Smooth muscle cell (in vitro differentiated cells): ENCODE results near the gene BCL11B. TPM values are rescaled to one million over a fixed set of nuclear protein-coding genes. Genes with fewer than 3 reads are reported as not detected.

ENCODE experiments used
- DNase-seq: peaks from one replicate; lab custom pipeline; 2025; ENCODE audit not compliant: unreplicated experiment; lab: John Stamatoyannopoulos, UW
- H2AFZ ChIP-seq: fragments of 200-600 bp; sonication (generic); 2 replicates; pipeline ENCODE4 v1.6.0; 2016; ENCODE audit warnings: antibody characterized with exemption, low read depth, mild to moderate bottlenecking
- H3F3A ChIP-seq: fragments of 200-600 bp; sonication (generic); 2 replicates; pipeline ENCODE4 v1.6.0; 2017; ENCODE audit warnings: antibody characterized with exemption, low read depth
- H3K27ac ChIP-seq: fragments of 200-600 bp; sonication (generic); 2 replicates; pipeline ENCODE4 v1.5.1; 2016; ENCODE audit warnings: low read depth, mild to moderate bottlenecking
- H3K27me3 ChIP-seq: fragments of 200-600 bp; sonication (generic); 2 replicates; pipeline ENCODE4 v1.6.1; 2016; ENCODE audit warnings: low read depth, mild to moderate bottlenecking
- H3K36me3 ChIP-seq: fragments of 200-600 bp; sonication (generic); 2 replicates; pipeline ENCODE4 v1.5.1; 2016; ENCODE audit warnings: low read depth
- H3K4me1 ChIP-seq: fragments of 200-600 bp; sonication (generic); 2 replicates; pipeline ENCODE4 v1.5.1; 2016; ENCODE audit warnings: low read depth
- H3K4me2 ChIP-seq: fragments of 200-600 bp; sonication (generic); 2 replicates; pipeline ENCODE4 v1.6.0; 2016; ENCODE audit warnings: mild to moderate bottlenecking
- H3K4me3 ChIP-seq: fragments of 200-600 bp; sonication (generic); 2 replicates; pipeline ENCODE4 v1.5.1; 2016; ENCODE audit warnings: mild to moderate bottlenecking
- H3K79me2 ChIP-seq: fragments of 200-600 bp; sonication (generic); 2 replicates; pipeline ENCODE4 v1.6.0; 2016; ENCODE audit warnings: low read depth, mild to moderate bottlenecking
- H3K9ac ChIP-seq: fragments of 200-600 bp; sonication (generic); 2 replicates; pipeline ENCODE4 v1.6.0; 2016; ENCODE audit warnings: low read depth
- H3K9me3 ChIP-seq: fragments of 200-600 bp; sonication (generic); replicated peaks from 2 replicates; pipeline ENCODE4 v1.5.1; 2016; ENCODE audit warnings: low read depth
- H4K20me1 ChIP-seq: fragments of 200-600 bp; sonication (generic); 2 replicates; pipeline ENCODE4 v1.6.0; 2016; ENCODE audit warnings: low read depth
- WGBS: methylation state at CpG from one replicate; pipeline ENCODE4 v1.1.7; 2016; ENCODE audit warnings: low lambda C conversion rate; 5-methylcytosine and 5-hydroxymethylcytosine counted together
- polyA plus RNA-seq: library from polyadenylated mRNA; unstranded; fragments of >200 nt; fragmentation: Nextera tagmentation; extraction: Ambion mirVana; gene quantifications from 2 replicates; pipeline ENCODE4 v1.2.1, GENCODE V29; 2016
- total RNA-seq: library from RNA; depleted of rRNA; stranded (reverse); fragments of >200 nt; gene quantifications from 2 replicates; pipeline ENCODE4 v1.2.3, GENCODE V29; 2014
- TF ChIP-seq, protein P1 (sequence below): fragments of 200-600 bp; sonication (generic); IDR thresholded peaks from 2 replicates; pipeline ENCODE4 v1.5.1; 2017; ENCODE audit warnings: borderline replicate concordance, mild to moderate bottlenecking, antibody characterized with exemption; ENCODE audit not compliant: insufficient read depth, poor library complexity, severe bottlenecking

The BCL11B gene
- total and polyA plus RNA-seq, 2 experiments from 2014 or later, result 0.56 to 3.0 TPM

DNA sequence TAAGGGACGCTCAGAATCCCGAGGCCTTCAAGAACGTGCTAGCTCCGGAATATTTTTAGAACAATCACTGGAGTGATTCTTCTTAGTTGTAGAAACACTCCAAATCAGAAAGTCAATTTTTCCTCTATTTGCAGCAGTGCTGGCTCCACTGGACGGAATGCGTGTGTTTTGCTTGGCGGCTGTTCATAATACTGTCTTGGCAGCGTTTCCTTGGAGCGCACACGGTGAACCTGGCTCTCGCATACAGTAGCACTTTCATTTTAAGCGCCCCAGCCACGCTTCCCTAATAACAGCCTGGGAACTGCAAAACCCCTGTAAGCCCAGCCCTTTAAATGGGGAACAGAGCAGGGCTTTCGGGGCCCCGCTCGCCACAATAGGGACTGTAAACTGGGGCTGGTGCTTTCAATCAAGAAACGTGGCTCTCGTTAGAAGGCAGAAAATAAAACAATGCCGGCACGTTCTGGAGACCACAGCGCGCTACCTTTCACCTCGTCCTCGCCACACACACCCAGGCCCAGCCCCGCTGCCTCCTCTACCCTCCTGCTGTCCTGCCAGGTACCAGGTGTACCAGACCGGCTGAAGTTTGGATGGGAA is 79.9 kb downstream of the BCL11B start:
- H3K4me1 ChIP-seq, result no peaks in the 10 kb centered on the region
- no peak overlapping the region for H3K4me3 ChIP-seq

DNA sequence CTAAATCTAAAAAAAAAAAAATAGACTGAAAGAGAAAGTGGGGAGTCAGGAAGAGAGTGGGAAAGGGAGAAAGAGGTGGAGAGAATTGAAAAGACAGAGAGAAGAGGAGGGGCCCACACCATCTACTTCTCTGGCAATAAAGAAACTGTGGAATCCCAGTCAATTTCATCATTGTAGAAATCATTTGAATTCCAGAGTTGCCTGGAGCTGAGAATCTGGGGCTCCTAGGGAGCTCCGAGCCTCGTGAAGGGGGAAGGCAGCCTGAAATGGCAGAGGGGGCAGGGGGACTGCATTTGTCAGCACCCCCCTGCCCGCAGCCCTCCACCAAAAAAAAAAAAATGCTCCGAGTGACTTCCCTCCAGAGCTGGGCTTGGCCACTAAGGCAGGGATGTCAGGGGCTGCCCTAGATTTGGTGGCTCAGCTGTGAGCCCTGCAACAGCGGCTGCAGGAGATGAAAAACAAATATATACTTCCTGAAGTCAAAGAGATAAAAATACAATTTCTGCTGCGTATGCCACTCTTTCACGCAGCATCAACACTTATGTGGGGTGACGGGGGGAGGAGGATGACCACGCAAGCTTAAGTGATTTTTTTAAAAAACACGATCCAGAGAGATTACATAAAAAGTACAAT is 80.5 kb downstream of the BCL11B start:
- no peak for DNase-seq
- no peak overlapping the region for H3K9ac ChIP-seq
- H3K4me3 ChIP-seq, result no peak overlapping the region
- H3K9me3 ChIP-seq, result no peaks in the 10 kb centered on the region
- H3K4me2 ChIP-seq, result no peak overlapping the region
- H3F3A ChIP-seq, result peaks cover 2% of the 10 kb centered on the region
- H4K20me1 ChIP-seq, result peaks cover 3% of the 10 kb centered on the region
- WGBS, result 60% methylated on average over 10 of the region's 10 CpGs
- H2AFZ ChIP-seq, result no peak overlapping the region
- H3K79me2 ChIP-seq, result peaks cover 4% of the 10 kb centered on the region
- TF ChIP-seq, protein P1, sequence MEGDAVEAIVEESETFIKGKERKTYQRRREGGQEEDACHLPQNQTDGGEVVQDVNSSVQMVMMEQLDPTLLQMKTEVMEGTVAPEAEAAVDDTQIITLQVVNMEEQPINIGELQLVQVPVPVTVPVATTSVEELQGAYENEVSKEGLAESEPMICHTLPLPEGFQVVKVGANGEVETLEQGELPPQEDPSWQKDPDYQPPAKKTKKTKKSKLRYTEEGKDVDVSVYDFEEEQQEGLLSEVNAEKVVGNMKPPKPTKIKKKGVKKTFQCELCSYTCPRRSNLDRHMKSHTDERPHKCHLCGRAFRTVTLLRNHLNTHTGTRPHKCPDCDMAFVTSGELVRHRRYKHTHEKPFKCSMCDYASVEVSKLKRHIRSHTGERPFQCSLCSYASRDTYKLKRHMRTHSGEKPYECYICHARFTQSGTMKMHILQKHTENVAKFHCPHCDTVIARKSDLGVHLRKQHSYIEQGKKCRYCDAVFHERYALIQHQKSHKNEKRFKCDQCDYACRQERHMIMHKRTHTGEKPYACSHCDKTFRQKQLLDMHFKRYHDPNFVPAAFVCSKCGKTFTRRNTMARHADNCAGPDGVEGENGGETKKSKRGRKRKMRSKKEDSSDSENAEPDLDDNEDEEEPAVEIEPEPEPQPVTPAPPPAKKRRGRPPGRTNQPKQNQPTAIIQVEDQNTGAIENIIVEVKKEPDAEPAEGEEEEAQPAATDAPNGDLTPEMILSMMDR, result no peak
- no peaks in the 10 kb centered on the region for H3K4me1 ChIP-seq
- no peak overlapping the region for H3K27ac ChIP-seq
- no peaks in the 10 kb centered on the region for H3K36me3 ChIP-seq
- no peaks in the 10 kb centered on the region for H3K27me3 ChIP-seq

More for the DNA sequence above, 79.9 kb downstream of the BCL11B start:
- Histone ChIP-seq H3K27me3 (no peaks in the 10 kb centered on the region), H4K20me1 (no peaks in the 10 kb centered on the region), H3K79me2 (peaks cover 4% of the 10 kb centered on the region), H2AFZ (no peak overlapping the region), H3K4me2 (no peak overlapping the region), H3K36me3 (no peaks in the 10 kb centered on the region), H3K9me3 (no peaks in the 10 kb centered on the region), H3K27ac (no peak overlapping the region), H3K9ac (no peak overlapping the region), H3F3A (peaks cover 2% of the 10 kb centered on the region)
- 88% methylated on average over 26 of the region's 26 CpGs for WGBS
- TF ChIP-seq, protein P1, result no peak
- DNase-seq, result no peak

DNA sequence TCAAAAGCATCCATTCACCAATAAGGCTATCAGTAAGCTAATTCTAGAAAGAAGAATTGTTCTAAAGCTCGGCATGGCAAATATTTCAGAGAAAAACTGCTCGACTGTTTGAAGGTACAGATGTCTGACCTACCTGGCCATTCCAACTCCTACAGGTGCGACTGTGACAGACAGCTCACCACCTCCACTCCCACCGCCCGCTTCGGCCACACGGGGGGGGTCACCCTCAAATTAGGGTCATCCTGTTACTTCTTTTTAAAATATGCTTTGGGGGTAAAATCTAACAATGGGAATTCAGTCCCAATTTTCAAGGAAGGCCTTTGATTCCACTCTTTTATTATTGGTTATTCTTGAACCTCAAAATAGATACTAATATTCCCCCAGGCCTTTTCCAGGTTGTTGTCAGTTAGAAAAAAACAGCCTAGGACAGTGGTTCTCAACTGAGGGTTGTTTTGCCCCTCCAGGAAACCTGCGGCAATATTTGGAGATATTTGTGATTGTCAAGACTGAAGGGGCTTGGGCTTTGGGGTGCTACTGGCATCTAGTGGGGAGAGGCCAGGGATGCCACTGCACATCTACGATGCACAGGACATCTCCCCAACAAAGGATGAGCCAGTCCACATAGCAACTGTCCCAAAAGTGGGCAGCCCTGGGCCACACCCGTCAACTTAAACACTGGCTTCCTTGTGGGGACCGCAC is 81.2 kb downstream of the BCL11B start:
- H3K9ac ChIP-seq, result no peak overlapping the region
- peaks cover 4% of the 10 kb centered on the region for H3K79me2 ChIP-seq
- H3K9me3 ChIP-seq, result no peaks in the 10 kb centered on the region
- H3K27ac ChIP-seq, result no peak overlapping the region
- H2AFZ ChIP-seq, result no peak overlapping the region
- 90% methylated on average over 11 of the region's 11 CpGs for WGBS
- H3F3A ChIP-seq, result peaks cover 2% of the 10 kb centered on the region
- TF ChIP-seq, protein P1, result no peak
- peaks cover 3% of the 10 kb centered on the region for H4K20me1 ChIP-seq
- no peaks in the 10 kb centered on the region for H3K4me1 ChIP-seq
- no peak for DNase-seq
- H3K4me2 ChIP-seq, result no peak overlapping the region
- H3K4me3 ChIP-seq, result no peak overlapping the region
- H3K27me3 ChIP-seq, result no peaks in the 10 kb centered on the region
- H3K36me3 ChIP-seq, result no peaks in the 10 kb centered on the region
